DLD1 (cell line): ENCODE data around the gene GALNT2.

Experiments used
- in situ Hi-C: cut with HindIII; loops from 2 replicates; pipeline ENCODE4 v1.10.0; 2017; ENCODE audit warnings: low sequenced_read_pairs

GALNT2 gene

DNA sequence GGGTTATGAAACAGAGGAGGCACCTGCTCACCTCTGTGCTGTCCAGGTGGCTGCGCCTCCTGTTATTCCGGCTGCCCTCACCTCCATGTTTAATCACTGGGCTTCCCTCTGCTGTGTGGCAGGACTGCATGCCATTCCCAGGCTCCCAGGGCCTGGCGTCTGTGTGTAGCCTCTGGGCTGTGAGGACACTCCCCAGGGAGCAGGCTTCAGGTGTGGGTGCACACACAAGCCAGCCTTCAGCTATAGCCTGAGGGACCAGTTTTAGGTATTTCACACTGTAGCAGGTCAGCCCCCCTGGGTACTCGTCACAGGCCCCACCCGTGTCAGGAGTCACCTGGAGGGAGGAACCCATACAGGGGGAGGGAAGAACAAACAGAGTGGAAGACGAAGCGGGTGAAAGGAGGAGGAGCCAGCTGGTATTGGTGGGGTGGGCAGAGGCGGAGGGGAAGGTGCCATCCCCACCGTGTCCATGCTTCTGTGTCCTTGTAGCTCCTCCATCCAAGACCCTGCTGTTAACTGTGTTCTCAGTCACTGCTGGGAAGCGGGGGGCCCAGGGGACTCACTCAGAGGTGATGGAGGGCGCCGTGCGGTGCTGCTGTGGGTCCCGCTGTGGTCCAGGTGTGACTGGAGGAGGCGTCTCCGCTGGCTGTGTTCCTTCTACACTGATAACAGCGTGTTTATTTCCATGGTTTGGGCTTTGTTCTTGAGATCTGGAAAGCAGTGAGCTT, 200.5 kb downstream of the GALNT2 start:
- in situ Hi-C loops = no loop called here

DNA sequence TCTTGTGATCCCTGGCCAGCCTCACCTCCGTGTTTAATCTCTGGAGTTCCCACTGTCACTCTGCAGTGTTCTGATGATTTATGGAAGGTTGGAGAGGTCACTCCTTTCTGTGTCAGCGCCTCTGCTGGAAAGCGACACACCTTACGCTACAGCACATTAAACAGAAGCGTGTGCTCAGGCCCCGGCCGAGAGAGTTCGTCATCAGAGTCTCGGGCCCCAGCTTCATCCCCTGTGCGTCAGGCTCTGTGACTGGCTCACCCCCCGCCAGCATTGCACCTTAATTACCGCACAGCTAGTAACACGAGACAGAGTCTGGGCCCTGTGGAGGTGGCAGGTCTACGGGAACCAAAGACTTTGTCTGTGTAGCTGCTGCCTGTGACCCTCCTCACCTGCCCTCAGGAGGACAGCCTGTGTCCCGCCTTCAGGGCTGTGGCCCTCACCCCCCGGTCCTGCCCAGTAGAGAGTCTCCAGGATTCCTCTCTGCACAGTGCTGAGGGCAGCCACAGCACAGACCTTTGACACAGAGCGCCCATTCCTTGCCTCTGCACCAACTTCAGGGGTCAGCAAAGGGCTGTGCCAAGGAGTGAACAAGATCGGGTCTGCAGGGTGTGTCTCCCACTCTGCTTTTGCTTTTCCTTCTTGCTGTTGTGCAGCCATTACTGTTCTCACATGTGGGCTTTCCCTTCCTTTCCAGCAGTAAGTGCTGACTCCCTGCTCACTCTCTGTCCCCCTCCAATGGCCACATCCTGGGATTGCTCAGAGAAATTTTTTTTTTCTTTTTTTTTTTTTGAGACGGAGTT, 201.5 kb downstream of the GALNT2 start:
- in situ Hi-C loops = no loop called here

- in situ Hi-C loops = no loop called here
Measured at GRCh38 chr1:230270185-230270558, 203.1 kb downstream of the GALNT2 start.

GRCh38 chr1:230270559-230271281, 203.7 kb downstream of the GALNT2 start:
- in situ Hi-C loops = no loop called here

- in situ Hi-C loops = no loop called here
Measured at GRCh38 chr1:230271300-230272035, 204.4 kb downstream of the GALNT2 start.

DNA sequence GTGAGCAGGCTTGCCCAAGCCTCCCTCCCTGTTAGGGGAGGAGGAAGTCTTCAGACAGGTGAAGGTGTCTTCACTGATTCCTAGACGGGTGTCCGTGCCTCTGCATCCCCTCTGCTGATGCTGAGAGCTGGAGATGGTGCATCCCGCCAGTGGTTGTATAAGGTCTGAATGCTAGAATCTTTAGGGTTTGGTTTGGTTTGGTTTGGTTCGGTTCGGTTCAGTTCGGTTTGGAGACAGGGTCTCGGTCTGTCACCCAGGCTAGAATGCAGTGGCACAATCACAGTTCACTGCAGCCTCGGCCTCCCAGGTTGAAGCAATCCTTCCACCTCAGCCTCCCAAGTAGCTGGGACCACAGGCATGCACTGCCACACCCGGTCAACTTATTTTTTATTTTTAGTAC, 205.5 kb downstream of the GALNT2 start:
- in situ Hi-C loops = no loop called here

DNA sequence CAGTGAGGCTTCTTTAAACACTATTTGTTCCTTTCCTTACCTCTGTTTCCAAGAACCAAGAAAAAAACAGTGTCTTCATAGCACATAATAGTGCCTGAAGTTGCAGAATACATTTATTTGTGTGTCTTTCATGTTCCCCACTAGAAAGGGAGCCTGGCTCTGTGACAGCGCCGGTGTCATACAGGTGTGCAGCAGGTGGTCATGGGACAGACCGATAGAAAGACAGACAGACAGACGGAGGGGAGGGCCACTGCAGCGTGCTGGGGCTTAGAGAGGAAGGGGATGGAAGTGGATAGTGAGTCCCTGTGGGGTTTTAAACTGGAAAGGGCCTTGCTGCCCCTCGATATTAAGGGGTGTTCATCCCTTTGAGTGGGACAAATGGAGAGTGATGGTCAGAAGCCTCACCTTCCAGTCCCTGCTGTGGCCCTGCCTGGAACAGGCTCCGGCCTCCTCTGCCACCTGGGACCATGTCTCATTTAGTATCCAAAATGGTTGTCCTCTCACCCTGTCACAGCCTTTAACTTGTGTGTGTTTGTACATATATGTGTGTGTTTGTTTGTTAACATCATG, 206.2 kb downstream of the GALNT2 start:
- in situ Hi-C loops = no loop called here

DNA sequence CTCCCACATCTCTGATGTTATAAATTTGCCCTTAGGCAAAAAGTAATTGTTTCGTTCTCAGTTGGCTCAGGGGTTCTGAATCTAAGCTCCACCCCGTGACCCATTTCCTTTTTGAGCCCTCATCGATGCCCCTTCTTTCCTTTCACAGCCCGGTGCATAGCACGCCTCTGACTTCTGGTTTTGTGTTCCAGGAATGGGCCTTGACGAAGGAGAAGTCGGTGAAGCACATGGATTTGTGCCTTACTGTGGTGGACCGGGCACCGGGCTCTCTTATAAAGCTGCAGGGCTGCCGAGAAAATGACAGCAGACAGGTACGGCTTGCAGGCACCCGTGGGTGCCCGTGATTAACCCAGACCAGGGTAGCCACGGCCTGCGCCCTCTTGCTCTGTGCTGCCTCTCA, 207.2 kb downstream of the GALNT2 start:
- in situ Hi-C loops = no loop called here

- in situ Hi-C loops = no loop called here
Measured at GRCh38 chr1:230276401-230276800, 209.4 kb downstream of the GALNT2 start.

DNA sequence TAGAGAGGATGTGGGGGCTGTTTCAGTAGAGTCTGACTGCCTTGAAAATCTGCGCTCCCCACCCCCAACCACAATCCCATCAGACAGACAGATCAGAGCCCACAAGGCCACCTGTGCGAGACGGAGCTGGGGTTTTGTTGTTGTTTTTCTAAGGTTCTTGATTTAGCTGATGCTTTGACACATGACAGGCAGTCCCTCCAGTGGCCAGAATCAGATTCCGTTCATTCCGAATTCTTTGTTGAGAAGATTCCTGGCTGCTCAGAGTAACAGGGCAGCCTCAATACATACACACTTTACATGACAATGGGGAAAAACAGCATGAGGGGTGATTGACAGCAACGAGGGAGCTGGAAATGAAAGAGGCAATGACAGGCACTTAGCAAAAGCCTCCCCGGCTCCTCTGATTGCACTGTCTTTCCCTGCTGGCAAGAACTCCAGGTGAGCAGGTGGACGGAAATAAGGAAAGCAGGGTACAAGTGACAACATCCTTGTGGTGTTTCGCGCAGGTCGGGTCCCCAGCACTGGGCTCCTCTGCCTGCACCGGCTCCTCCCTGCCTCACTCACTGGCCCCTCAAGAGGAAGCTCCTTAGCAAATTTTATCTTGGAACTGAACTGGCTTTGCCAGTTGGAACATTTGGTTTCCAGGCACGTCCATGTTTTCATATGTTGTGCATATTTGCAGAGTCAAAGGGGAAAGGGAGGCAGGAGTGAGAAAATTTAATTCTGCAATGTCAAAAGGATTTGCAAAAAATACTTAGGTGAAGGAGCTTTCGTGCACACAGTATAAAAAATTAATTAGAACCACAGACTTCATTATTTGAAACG, 210.4 kb downstream of the GALNT2 start:
- in situ Hi-C loops = no loop called here

GRCh38 chr1:230278376-230278775, 211.3 kb downstream of the GALNT2 start:
- in situ Hi-C loops = no loop called here

GRCh38 chr1:230278871-230279582, 212.0 kb downstream of the GALNT2 start:
- in situ Hi-C loops = no loop called here

GRCh38 chr1:230279583-230279945, 212.5 kb downstream of the GALNT2 start:
- in situ Hi-C loops = no loop called here

- in situ Hi-C loops = no loop called here
Measured at GRCh38 chr1:230280054-230280795, 213.2 kb downstream of the GALNT2 start.

DNA sequence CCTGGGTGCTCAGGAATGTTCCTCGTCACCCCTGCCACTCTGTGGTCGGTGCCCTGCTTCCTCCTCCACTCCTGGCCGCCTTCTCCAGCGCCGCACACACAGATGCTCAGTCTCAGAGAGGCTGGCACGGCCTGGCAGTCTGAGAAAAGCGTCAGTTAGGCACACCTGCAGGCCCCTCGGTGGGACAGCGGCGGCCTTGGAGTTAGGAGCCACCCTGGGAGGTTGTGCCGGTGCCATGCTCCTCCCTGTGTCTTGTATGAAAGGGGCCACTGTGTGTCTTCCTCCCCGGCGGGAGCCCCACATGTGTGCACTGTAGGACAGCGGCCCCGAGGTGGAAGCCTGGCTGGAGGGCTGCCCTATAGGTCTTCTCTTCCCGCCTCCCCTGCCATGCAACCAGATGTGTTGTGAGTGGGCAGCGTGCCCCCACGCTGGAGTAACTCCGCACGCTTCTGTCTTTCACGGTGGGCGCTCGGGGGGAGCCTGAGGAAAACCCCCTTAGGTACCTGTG, 213.9 kb downstream of the GALNT2 start:
- in situ Hi-C loops = no loop called here

GRCh38 chr1:230281556-230281955, 214.5 kb downstream of the GALNT2 start:
- in situ Hi-C loops = no loop called here

DNA sequence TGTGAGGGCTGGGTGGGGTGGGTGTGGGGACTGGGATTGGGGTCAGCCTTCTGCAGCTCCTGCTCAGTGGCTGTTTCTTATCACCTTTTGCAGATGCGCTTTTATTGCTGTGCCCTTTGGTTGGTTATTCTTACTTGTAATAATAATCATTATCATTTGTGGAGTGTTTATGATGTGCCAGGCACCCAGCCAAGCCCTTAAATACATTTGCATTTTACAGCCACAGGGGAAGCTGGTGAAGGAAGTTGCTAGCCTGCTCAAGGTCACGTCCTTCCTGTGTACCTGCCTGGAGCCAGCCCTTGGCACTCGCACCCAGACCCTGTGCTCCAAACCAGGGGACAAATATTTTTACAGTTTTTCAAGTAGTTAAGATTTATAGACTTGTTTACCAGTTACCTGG, 215.1 kb downstream of the GALNT2 start:
- in situ Hi-C loops = no loop called here

DNA sequence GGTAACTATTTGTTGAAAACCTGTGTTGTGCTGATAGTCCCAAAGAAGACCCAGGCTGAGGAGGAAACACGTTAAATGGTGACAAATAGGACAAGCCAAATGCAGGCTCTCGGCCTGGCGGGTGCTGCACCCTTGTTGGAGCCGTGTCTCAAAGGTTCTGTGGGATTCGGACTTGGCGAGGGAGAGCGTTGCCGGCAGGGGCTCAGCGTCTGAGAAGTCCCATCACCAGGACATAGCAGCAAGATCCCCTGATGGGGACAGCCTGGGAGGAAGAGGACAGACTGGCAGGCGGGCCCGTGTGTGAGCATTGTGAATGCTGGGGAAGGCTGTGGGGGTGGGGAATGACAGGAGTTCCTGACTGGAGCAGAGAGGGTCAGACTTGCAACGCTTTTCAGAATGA, 216.6 kb downstream of the GALNT2 start:
- in situ Hi-C loops = no loop called here
